SJCRH30 (cell line): ENCODE results near the gene SIRT6. TPM values are rescaled to one million over a fixed set of nuclear protein-coding genes. Genes with fewer than 3 reads are reported as not detected.
"Not testable (repeated sequence)": the region's sequence is repeated elsewhere in the genome, so short reads cannot be mapped to it uniquely, and the experiment has no call there.

Experiments used
- DNase-seq, 2 experiments: peaks; one replicate each; pipeline ENCODE4 v3.0.0-alpha.2; 2015 to 2020
- H3K27ac ChIP-seq: fragments of 250-450 bp; sonication (Bioruptor Pico); 2 replicates; pipeline ENCODE4 v1.5.1; 2020; ENCODE audit warnings: mild to moderate bottlenecking, moderate library complexity
- H3K27me3 ChIP-seq: fragments of 250-450 bp; sonication (Bioruptor Pico); 2 replicates; pipeline ENCODE4 v1.5.1; 2020; ENCODE audit warnings: mild to moderate bottlenecking, moderate library complexity
- H3K36me3 ChIP-seq: fragments of 250-450 bp; sonication (Bioruptor Pico); 2 replicates; pipeline ENCODE4 v1.5.1; 2020; ENCODE audit warnings: mild to moderate bottlenecking, moderate library complexity
- H3K4me1 ChIP-seq: fragments of 250-450 bp; sonication (Bioruptor Pico); 2 replicates; pipeline ENCODE4 v1.5.1; 2020; ENCODE audit warnings: mild to moderate bottlenecking, moderate library complexity
- H3K4me3 ChIP-seq: fragments of 250-450 bp; sonication (Bioruptor Pico); 2 replicates; pipeline ENCODE4 v1.5.1; 2020; ENCODE audit warnings: mild to moderate bottlenecking, moderate library complexity
- H3K9me3 ChIP-seq: fragments of 250-450 bp; sonication (Bioruptor Pico); replicated peaks from 2 replicates; pipeline ENCODE4 v1.5.1; 2020; ENCODE audit warnings: mild to moderate bottlenecking, moderate library complexity
- total RNA-seq: library from RNA; depleted of rRNA; stranded (reverse); fragments of >200 nt; shearing (Covaris generic); gene quantifications from 2 replicates; pipeline ENCODE4 v1.2.3, GENCODE V29; 2014

SIRT6 gene
- total RNA-seq, 1 experiment from 2014 or later = 11.3 TPM

DNA sequence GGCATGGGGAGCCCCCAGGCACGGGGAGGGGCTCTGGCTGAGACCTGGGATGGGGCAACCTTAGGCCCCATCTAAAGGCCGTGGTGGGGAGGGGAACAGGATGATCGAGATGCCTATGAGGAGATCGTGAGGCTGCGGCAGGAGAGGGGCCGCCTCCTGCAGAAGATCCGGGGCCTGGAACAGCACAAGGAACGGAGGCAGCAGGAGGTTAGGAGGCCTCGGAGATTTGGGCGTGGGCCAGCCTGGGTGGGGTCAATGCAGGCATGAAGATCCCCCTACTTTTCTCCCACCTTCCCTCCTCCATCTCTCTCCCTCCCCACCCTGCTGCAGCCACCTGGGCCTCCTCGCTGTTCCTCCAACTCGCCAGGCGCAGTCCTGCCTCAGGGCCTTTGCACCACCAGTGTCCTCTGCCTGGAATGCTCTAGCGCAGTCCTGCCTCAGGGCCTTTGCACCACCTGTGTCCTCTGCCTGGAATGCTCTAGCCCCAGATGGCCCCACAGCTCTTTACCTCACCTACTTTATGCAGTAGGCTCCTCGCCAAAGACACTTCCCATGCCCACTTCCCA, 27.9 kb upstream of the SIRT6 start:
- Histone ChIP-seq H3K27ac (no peak overlapping the region), H3K4me1 (no peaks in the 10 kb centered on the region), H3K4me3 (no peak overlapping the region), H3K9me3 (no peaks in the 10 kb centered on the region), H3K36me3 (no peaks in the 10 kb centered on the region), H3K27me3 (no peaks in the 10 kb centered on the region)
- no peak for DNase-seq

DNA sequence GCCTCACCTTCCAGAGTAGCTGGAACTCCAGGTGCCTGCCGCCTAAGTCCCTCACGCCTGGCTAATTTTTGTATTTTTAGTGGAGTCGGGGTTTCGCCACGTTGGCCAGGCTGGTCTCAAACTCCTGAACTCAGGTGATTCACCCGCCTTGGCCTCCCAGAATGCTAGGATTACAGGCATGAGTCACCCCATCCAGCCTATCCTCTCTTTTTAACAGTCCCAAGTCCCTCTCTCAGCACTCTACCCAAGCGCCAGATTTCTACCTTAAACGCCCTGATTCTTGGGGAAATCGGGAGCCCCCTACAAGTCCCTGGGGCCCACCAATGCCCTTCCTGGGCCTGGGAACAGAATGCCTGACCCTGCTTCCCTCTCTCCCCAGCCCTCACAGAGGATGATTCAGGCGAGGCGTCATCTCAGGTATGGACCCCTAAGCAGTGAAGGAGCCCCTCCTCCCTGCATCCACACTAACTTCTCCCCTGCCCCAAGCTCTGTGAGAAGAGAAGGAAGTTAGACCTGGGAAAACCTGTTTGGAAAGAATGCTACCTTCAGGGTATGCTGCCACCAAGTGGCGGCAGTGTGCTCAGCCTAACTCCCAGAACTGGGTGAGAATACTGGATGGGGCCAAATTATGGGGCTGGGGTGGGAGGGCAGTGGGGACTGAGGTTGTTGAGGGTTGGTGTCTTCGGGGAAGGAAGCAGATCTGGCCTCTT, 26.2 kb upstream of the SIRT6 start:
- DNase-seq = peak; percentile 36 to 59
- no peaks in the 10 kb centered on the region for H3K4me1 ChIP-seq
- H3K36me3 ChIP-seq = no peaks in the 10 kb centered on the region
- H3K4me3 ChIP-seq = no peak overlapping the region
- no peaks in the 10 kb centered on the region for H3K9me3 ChIP-seq
- no peak overlapping the region for H3K27ac ChIP-seq
- H3K27me3 ChIP-seq = no peaks in the 10 kb centered on the region

GRCh38 chr19:4206818-4207484, 24.6 kb upstream of the SIRT6 start:
- Histone ChIP-seq H3K27me3 (no peaks in the 10 kb centered on the region), H3K27ac (no peak overlapping the region), H3K36me3 (no peaks in the 10 kb centered on the region), H3K9me3 (no peaks in the 10 kb centered on the region), H3K4me1 (no peaks in the 10 kb centered on the region), H3K4me3 (no peak overlapping the region)
- peak; percentile 28 to 59 for DNase-seq

GRCh38 chr19:4201798-4202197, 19.4 kb upstream of the SIRT6 start:
- H3K27me3 ChIP-seq = no peaks in the 10 kb centered on the region

GRCh38 chr19:4200940-4201542, 18.7 kb upstream of the SIRT6 start:
- no peak overlapping the region for H3K4me3 ChIP-seq
- no peak for DNase-seq
- H3K4me1 ChIP-seq = no peaks in the 10 kb centered on the region
- H3K27me3 ChIP-seq = no peaks in the 10 kb centered on the region
- no peak overlapping the region for H3K27ac ChIP-seq
- no peaks in the 10 kb centered on the region for H3K36me3 ChIP-seq
- peaks cover 6% of the 10 kb centered on the region; the same call in 1 of the 2 replicates for H3K9me3 ChIP-seq

More at GRCh38 chr19:4201798-4202197, 19.4 kb upstream of the SIRT6 start:
- no peak for DNase-seq
- H3K27ac ChIP-seq = no peak overlapping the region
- H3K4me3 ChIP-seq = no peak overlapping the region
- no peaks in the 10 kb centered on the region for H3K4me1 ChIP-seq
- H3K36me3 ChIP-seq = no peaks in the 10 kb centered on the region
- peaks cover 6% of the 10 kb centered on the region; the same call in 1 of the 2 replicates for H3K9me3 ChIP-seq

DNA sequence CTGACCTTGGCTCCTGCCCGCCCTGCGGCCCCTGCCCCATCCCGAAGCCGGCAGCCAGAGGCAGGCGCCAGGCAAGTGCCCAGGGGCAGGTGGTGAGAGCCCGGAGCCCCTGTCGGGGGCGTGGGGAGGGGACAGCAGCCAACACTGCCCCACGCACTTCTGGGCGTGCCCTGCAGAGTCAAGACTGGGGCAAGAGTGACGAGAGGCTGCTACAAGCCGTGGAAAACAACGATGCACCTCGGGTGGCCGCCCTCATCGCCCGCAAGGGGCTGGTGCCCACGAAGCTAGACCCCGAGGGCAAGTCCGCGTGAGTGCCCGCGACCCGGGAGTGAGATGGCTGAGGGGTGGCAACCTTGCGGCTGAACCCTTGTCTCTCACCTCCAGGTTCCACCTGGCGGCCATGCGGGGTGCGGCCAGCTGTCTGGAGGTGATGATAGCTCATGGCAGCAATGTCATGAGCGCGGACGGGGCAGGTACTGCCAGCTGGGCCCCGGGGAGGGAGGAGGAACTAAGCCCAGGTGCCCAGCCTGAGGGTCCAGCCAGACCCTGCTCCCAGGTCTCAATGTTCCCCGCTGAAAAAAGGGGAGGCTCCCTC, 17.4 kb upstream of the SIRT6 start:
- Histone ChIP-seq H3K9me3 (peaks cover 6% of the 10 kb centered on the region; the same call in 1 of the 2 replicates), H3K4me1 (no peaks in the 10 kb centered on the region), H3K27me3 (no peaks in the 10 kb centered on the region), H3K36me3 (no peaks in the 10 kb centered on the region), H3K4me3 (no peak overlapping the region), H3K27ac (no peak overlapping the region)
- no peak for DNase-seq

- no peak for DNase-seq
- H3K36me3 ChIP-seq = no peaks in the 10 kb centered on the region
- no peaks in the 10 kb centered on the region for H3K4me1 ChIP-seq
- H3K27me3 ChIP-seq = no peaks in the 10 kb centered on the region; the same call in 1 of the 2 replicates
- H3K9me3 ChIP-seq = peaks cover 6% of the 10 kb centered on the region; the same call in 1 of the 2 replicates
- no peak overlapping the region for H3K27ac ChIP-seq
- H3K4me3 ChIP-seq = no peak overlapping the region
These were observed 16.2 kb upstream of the SIRT6 start for GRCh38 chr19:4198467-4199126.

DNA sequence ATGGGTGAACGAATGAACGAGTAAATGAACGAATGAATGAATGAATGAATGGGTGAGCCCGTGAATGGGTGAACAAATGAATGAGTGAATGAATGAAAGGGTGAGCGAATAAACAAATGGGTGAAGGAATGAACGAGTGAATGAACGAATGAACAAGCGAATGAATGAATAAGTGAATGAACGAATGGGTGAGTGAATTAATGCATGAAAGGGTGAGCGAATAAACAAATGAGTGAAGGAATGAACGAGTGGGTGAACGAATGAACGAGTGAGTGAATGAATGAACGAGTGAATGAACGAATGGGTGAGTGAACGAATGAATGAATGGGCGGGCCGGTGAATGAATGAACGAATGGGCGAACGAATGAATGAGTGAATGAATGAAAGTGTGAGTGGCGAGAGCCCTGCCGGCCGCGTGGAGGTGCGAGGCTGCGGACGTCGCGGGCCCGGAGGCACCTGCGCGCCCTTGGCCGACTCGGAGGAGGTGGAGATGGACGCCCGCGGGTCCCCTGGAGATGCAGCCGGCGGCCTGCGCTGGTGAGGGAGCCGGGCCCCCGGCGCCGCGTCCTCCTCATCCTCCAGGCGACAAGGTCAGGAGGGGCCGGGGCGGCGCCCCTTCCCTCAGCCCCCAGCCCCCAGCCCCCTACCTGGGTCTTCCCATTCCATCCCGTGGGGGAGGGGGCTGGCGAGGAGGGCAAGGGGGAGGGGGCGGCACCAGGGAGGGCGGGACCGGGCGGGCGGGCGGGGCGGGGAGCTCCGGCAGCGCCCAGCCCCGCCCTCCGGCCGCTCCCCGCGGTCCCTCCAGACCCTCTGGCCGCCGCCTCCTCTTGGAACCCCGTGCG, 15.5 kb upstream of the SIRT6 start:
- Histone ChIP-seq H3K4me1 (no peaks in the 10 kb centered on the region), H3K9me3 (peaks cover 6% of the 10 kb centered on the region; the same call in 1 of the 2 replicates), H3K4me3 (no peak overlapping the region), H3K36me3 (no peaks in the 10 kb centered on the region), H3K27ac (no peak overlapping the region), H3K27me3 (no peaks in the 10 kb centered on the region; the same call in 1 of the 2 replicates)
- no peak for DNase-seq

- no peak overlapping the region for H3K27ac ChIP-seq
- DNase-seq = no peak
- no peaks in the 10 kb centered on the region for H3K36me3 ChIP-seq
- peaks cover 6% of the 10 kb centered on the region; the same call in 1 of the 2 replicates for H3K9me3 ChIP-seq
- no peaks in the 10 kb centered on the region; the same call in 1 of the 2 replicates for H3K27me3 ChIP-seq
- H3K4me3 ChIP-seq = no peak overlapping the region
- H3K4me1 ChIP-seq = no peaks in the 10 kb centered on the region
These were observed 14.9 kb upstream of the SIRT6 start for GRCh38 chr19:4197228-4197624.

GRCh38 chr19:4196587-4197148, 14.3 kb upstream of the SIRT6 start:
- peaks cover 6% of the 10 kb centered on the region; the same call in 1 of the 2 replicates for H3K9me3 ChIP-seq
- no peaks in the 10 kb centered on the region for H3K4me1 ChIP-seq
- no peak for DNase-seq
- H3K4me3 ChIP-seq = no peak overlapping the region
- no peaks in the 10 kb centered on the region for H3K36me3 ChIP-seq
- H3K27me3 ChIP-seq = no peaks in the 10 kb centered on the region; the same call in 1 of the 2 replicates
- no peak overlapping the region for H3K27ac ChIP-seq

- H3K27me3 ChIP-seq = no peaks in the 10 kb centered on the region; the same call in 1 of the 2 replicates
These were observed 13.6 kb upstream of the SIRT6 start for GRCh38 chr19:4196009-4196408.

GRCh38 chr19:4194353-4194752, 12.0 kb upstream of the SIRT6 start:
- peaks cover 6% of the 10 kb centered on the region; the same call in 1 of the 2 replicates for H3K9me3 ChIP-seq
- H3K27me3 ChIP-seq = no peaks in the 10 kb centered on the region; the same call in 1 of the 2 replicates
- H3K4me1 ChIP-seq = no peaks in the 10 kb centered on the region
- no peaks in the 10 kb centered on the region for H3K36me3 ChIP-seq
- H3K4me3 ChIP-seq = no peak overlapping the region
- H3K27ac ChIP-seq = no peak overlapping the region
- no peak for DNase-seq

More at GRCh38 chr19:4196009-4196408, 13.6 kb upstream of the SIRT6 start:
- Histone ChIP-seq H3K36me3 (no peaks in the 10 kb centered on the region), H3K27ac (no peak overlapping the region), H3K4me1 (no peaks in the 10 kb centered on the region), H3K4me3 (no peak overlapping the region), H3K9me3 (peaks cover 6% of the 10 kb centered on the region; the same call in 1 of the 2 replicates)
- DNase-seq = no peak

DNA sequence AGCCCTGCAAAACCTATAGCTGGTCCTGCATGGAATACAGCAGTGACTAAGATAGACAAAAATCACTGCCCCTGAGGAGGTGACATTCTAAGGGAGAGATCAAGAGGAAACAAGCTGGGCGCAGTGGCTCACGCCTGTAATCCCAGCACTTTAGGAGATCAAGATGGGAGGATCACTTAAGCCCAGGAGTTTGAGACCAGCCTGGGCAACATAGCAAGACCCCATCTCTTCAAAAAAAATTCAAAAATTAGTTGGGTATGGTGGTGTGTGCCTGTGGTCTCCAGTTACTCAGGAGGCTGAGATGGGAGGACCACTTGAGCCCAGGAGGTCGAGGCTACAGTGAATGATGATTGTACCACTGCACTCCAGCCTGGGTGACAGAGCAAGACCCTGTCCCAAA, 10.2 kb upstream of the SIRT6 start:
- not testable (repeated sequence) for H3K9me3 ChIP-seq, H3K27ac ChIP-seq, H3K4me1 ChIP-seq, H3K4me3 ChIP-seq, H3K36me3 ChIP-seq, DNase-seq, H3K27me3 ChIP-seq
